Right hindlimb (tissue), 1 donor: Measurements from ENCODE around the gene KHNYN.
"Not testable (repeated sequence)": the region's sequence is repeated elsewhere in the genome, so short reads cannot be mapped to it uniquely, and the experiment has no call there.

Experiments used
- DNase-seq: peaks from one replicate; pipeline ENCODE4 v3.0.0-alpha.2; 2018

KHNYN gene

DNA sequence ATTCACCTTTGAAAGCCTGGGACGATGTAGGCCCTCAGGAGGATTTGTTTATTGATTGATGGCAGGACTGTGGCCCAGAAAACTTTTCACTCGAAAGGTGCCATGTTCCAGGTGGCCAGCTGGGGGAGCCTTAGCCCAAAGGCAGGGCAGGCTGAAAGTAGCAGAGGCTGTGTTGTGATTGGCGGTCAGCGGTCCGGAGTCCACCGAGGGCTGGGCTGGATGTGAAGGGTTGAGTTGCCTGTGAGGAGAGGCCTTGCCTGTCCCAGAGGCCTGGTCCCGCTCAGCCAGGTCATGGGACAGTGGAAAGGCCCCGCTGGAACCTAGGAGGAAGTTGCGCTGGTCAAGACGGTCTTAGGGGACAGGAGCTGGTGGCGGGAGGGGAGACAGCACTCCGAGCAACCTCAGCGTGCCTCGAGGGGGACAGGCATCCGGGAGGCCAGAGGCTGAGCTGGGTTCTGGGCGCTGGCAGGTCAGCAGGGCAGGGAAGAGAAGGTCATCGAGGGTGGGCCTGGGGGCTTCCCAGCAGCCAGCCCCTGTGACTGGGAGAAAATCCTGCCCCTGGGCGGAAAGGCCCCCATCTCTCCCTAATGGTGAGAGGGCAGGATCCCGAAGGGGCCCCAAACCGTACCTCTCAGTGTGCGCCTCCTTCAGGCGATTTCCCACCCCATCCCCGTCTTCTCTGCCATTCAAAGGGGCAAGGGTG, 52.0 kb downstream of the KHNYN start:
- no peak for DNase-seq

DNA sequence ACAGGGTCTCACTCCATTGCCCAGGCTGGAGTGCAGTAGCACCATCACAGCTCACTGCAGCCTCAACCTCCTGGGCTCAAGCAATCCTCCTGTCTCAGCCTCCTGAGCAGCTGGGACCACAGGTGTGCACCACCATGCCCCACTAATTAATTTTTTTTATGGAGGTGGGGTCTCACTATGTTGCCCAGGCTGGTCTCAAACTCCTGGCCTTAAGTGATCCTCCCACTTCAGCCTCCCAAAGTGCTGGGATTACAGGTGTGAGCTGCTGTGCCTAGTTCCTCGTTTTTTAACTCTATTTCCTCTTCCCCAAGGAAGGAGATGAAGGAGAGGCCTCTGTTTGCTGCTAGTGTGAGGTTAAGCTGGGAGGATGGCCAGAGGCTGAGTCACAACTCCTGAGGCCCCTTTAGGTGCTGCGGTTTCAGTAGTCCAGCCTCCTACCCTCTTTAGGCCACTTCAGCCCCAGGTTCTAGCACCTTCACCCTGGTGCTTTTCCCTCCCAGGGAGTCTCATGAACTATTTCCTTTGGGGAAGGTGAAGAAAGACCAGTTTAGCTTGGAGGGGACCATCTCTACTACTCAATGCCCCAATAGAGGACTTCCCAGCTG, 53.0 kb downstream of the KHNYN start:
- not testable (repeated sequence) for DNase-seq

- no peak for DNase-seq
Observed at GRCh38 chr14:24483604-24484252, 54.0 kb downstream of the KHNYN start.
